ENCODE data around the gene MIXL1.

Gene MIXL1

GRCh38 chr1:226223157-226223785 is at the start of gene MIXL1:
TSS of gene MIXL1 (plus strand) at chr1:226223664. CDS start at chr1:226223682, 18 bp downstream.
- H3K27ac ChIP-seq, result no peak within 1 kb of the TSS
- ChIA-PET POLR2A (ENCODE audit: low non-redundant PET) (interaction anchor here (0.5 to 0.6 kb wide), 2 partner anchors 17 to 63 kb away, joined by 3 read pairs; no protein-coding TSS in a partner anchor), CTCF (no interaction called here)
- no peak for TF ChIP-seq CTCF (conservative IDR thresholded peaks at IDR 0.05; ENCODE audit: low read depth)
- no peak for DNase-seq (ENCODE audit: low spot score)

GRCh38 chr1:226176870-226177269 is 46.6 kb upstream of the MIXL1 start:
- CTCF ChIA-PET, result interaction anchor here (0.6 to 1.2 kb wide), 3 partner anchors 52 to 250 kb away, joined by 3 to 5 read pairs (median 4); no protein-coding TSS in a partner anchor

GRCh38 chr1:226181996-226182714 is 41.3 kb upstream of the MIXL1 start:
- ChIA-PET POLR2A (ENCODE audit: low non-redundant PET) (interaction anchor here (0.6 to 2.4 kb wide), 3 partner anchors 27 to 56 kb away, joined by 4 to 16 read pairs (median 7); no protein-coding TSS in a partner anchor), CTCF (interaction anchor here (0.6 to 5.1 kb wide), 13 partner anchors 10 to 1453 kb away, joined by 3 to 45 read pairs (median 4); no protein-coding TSS in a partner anchor)
- peak overlapping the region; percentile 68 for H3K27ac ChIP-seq
- peak; percentile 76 for DNase-seq (ENCODE audit: low spot score)
- TF ChIP-seq CTCF (conservative IDR thresholded peaks at IDR 0.05; ENCODE audit: low read depth), result peak; percentile 25; the same call in 1 of the 2 replicates

More at GRCh38 chr1:226176870-226177269, 46.6 kb upstream of the MIXL1 start:
- POLR2A ChIA-PET (ENCODE audit: low non-redundant PET), result interaction anchor here (0.6 to 1.0 kb wide), 2 partner anchors 18 to 48 kb away, joined by 3 to 6 read pairs; no protein-coding TSS in a partner anchor
- no peak for TF ChIP-seq CTCF (conservative IDR thresholded peaks at IDR 0.05; ENCODE audit: low read depth)
- no peak for DNase-seq (ENCODE audit: low spot score)
- no peak overlapping the region for H3K27ac ChIP-seq

- no peak for TF ChIP-seq CTCF (conservative IDR thresholded peaks at IDR 0.05; ENCODE audit: low read depth)
- CTCF ChIA-PET, result interaction anchor here (0.6 to 5.1 kb wide), 6 partner anchors 12 to 509 kb away, joined by 3 to 45 read pairs (median 5); no protein-coding TSS in a partner anchor
- peak overlapping the region; percentile 89 for H3K27ac ChIP-seq
- no peak for DNase-seq (ENCODE audit: low spot score)
- POLR2A ChIA-PET (ENCODE audit: low non-redundant PET), result interaction anchor here (0.7 to 2.7 kb wide), 2 partner anchors 9 to 57 kb away, joined by 4 to 18 read pairs; no protein-coding TSS in a partner anchor
Measured at GRCh38 chr1:226185141-226186036, 38.1 kb upstream of the MIXL1 start.

- peak; percentile 88 for DNase-seq (ENCODE audit: low spot score)
- ChIA-PET POLR2A (ENCODE audit: low non-redundant PET) (interaction anchor here (0.7 to 2.7 kb wide), 2 partner anchors 8 to 58 kb away, joined by 4 to 18 read pairs; no protein-coding TSS in a partner anchor), CTCF (interaction anchor here (0.6 to 2.4 kb wide), 6 partner anchors 11 to 432 kb away, joined by 3 to 12 read pairs (median 6); no protein-coding TSS in a partner anchor)
- H3K27ac ChIP-seq, result peak within 1 kb of the TSS; percentile 89
- no peak for TF ChIP-seq CTCF (conservative IDR thresholded peaks at IDR 0.05; ENCODE audit: low read depth)
Measured at GRCh38 chr1:226186124-226187018, 37.1 kb upstream of the MIXL1 start, which contains the start of gene ACBD3. TSS of gene ACBD3 (minus strand) at chr1:226186741. CDS start at chr1:226186675, 66 bp downstream.

Measured in RWPE1 (cell line).